OCI-LY7 (cell line): ENCODE measurements around the gene WDR48.

Source experiments
- EZH2phosphoT487 ChIP-seq: fragments of 200-600 bp; sonication (generic); IDR thresholded peaks from 2 replicates; pipeline ENCODE4 v1.6.1; 2018; ENCODE audit warnings: low read depth, borderline replicate concordance, mild to moderate bottlenecking, mixed run types, antibody characterized with exemption, low read length, moderate library complexity, mixed read lengths
- TF ChIP-seq, protein P1 (sequence below): fragments of 200-600 bp; sonication (generic); conservative IDR thresholded peaks from 2 replicates; pipeline ENCODE4 v1.5.1; 2014; ENCODE audit warnings: mild to moderate bottlenecking, antibody characterized with exemption, low read length, moderate library complexity, mixed read lengths

DNA sequence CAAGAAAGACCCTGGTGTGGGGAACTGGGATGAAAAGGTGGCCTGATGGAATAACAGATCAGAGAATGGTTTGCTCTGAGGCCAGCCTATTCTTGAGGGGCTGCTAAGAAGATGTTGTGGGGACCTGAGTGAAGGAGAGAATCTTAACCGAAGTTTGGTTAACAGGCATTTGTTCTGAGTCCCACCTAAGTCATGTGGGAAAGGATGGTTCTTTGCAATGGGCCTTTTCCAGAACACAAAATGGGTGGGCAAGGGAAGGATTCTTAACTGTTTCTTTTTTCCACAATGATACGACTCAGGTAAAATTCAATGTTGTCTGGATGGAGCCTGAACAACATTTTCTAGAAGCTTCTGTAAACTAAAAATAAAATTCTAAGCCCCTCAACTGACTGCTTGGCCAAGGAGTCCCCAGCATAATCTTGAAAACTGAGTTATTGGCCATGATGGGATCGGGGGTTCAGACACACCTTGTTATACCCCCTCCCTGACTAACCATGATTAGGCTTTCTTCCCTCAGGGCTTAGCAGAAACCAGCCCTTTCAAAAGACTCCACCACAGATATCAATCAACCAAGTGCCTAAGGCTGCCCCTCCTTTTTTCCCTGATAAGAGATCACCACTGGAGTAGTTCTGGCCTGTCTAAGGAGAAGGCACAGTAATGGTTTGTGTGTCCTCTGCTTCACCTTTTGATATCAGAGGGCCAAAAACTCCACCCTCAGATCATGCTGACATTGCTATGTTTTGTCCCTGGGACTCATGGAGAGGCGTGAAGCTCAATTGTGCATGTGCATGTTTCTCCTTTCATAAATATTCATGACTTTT lies 30.1 kb upstream of the WDR48 start:
- TF ChIP-seq, protein P1, sequence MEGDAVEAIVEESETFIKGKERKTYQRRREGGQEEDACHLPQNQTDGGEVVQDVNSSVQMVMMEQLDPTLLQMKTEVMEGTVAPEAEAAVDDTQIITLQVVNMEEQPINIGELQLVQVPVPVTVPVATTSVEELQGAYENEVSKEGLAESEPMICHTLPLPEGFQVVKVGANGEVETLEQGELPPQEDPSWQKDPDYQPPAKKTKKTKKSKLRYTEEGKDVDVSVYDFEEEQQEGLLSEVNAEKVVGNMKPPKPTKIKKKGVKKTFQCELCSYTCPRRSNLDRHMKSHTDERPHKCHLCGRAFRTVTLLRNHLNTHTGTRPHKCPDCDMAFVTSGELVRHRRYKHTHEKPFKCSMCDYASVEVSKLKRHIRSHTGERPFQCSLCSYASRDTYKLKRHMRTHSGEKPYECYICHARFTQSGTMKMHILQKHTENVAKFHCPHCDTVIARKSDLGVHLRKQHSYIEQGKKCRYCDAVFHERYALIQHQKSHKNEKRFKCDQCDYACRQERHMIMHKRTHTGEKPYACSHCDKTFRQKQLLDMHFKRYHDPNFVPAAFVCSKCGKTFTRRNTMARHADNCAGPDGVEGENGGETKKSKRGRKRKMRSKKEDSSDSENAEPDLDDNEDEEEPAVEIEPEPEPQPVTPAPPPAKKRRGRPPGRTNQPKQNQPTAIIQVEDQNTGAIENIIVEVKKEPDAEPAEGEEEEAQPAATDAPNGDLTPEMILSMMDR: no peak
- TF ChIP-seq EZH2phosphoT487: no peak
